OCI-LY7 (cell line): Measurements from ENCODE around the gene TSPO.

Experiments used
- CTCF ChIP-seq: fragments of 200-600 bp; sonication (generic); conservative IDR thresholded peaks from 2 replicates; pipeline ENCODE4 v1.5.1; 2014; ENCODE audit warnings: mild to moderate bottlenecking, antibody characterized with exemption, low read length, moderate library complexity, mixed read lengths
- EZH2phosphoT487 ChIP-seq: fragments of 200-600 bp; sonication (generic); IDR thresholded peaks from 2 replicates; pipeline ENCODE4 v1.6.1; 2018; ENCODE audit warnings: low read depth, borderline replicate concordance, mild to moderate bottlenecking, mixed run types, antibody characterized with exemption, low read length, moderate library complexity, mixed read lengths

- TF ChIP-seq CTCF (no peak), EZH2phosphoT487 (no peak)
Observed at GRCh38 chr22:43163241-43163795, 12.0 kb downstream of the TSPO start.
